ENCODE data around the gene ERC2.

GRCh38 chr3:55795746-55796145 is 672.5 kb downstream of the ERC2 start:
- TF ChIP-seq POLR2A (IDR thresholded peaks at IDR 0.05) (no peak), CTCF (IDR thresholded peaks at IDR 0.05) (no peak)
